Memory B cell (primary cell): ENCODE results near the gene WDR26.
"Not testable (repeated sequence)": the region's sequence is repeated elsewhere in the genome, so short reads cannot be mapped to it uniquely, and the experiment has no call there.

Source experiments
- ATAC-seq: fragments of 150-1000 bp; cut with Tn5 transposase; 2 replicates; pipeline ENCODE4 v1.10.0; 2021; ENCODE audit warnings: low read depth, mild to moderate bottlenecking, moderate library complexity
- DNase-seq, 2 donors: peaks; one replicate each; pipeline ENCODE4 v3.0.0; 2022; ENCODE audit warnings: low spot score in 2 of 2
- H3K27ac Mint-ChIP-seq: one replicate; pipeline ENCODE4 v1.8.0; 2022; ENCODE audit warnings: mild to moderate bottlenecking, moderate library complexity, mixed read lengths
- H3K27me3 Mint-ChIP-seq: one replicate; pipeline ENCODE4 v1.8.0; 2022; ENCODE audit warnings: mixed read lengths
- H3K36me3 Mint-ChIP-seq: one replicate; pipeline ENCODE4 v1.8.0; 2022; ENCODE audit warnings: mild to moderate bottlenecking, mixed read lengths
- H3K4me1 Mint-ChIP-seq: one replicate; pipeline ENCODE4 v1.8.0; 2022; ENCODE audit warnings: mixed read lengths
- H3K4me3 Mint-ChIP-seq: one replicate; pipeline ENCODE4 v1.8.0; 2022; ENCODE audit warnings: mild to moderate bottlenecking, moderate library complexity, mixed read lengths
- H3K9me3 Mint-ChIP-seq: one replicate; pipeline ENCODE4 v1.8.0; 2022; ENCODE audit warnings: mixed read lengths

Gene WDR26

GRCh38 chr1:224434691-224435317, at the start of gene WDR26:
WDR26 (minus strand) TSS chr1:224434797.
- H3K27me3 Mint-ChIP-seq: no peaks in the 10 kb centered on the region
- peaks cover 37% of the 10 kb centered on the region for H3K4me1 Mint-ChIP-seq
- H3K36me3 Mint-ChIP-seq: no peaks in the 10 kb centered on the region
- DNase-seq (peak; percentile 74 to 77), ATAC-seq (peak; percentile 85)
- H3K4me3 Mint-ChIP-seq: peak within 1 kb of the TSS; percentile 93
- no peaks in the 10 kb centered on the region for H3K9me3 Mint-ChIP-seq
- H3K27ac Mint-ChIP-seq: peak within 1 kb of the TSS; percentile 89

- not testable (repeated sequence) for H3K27ac Mint-ChIP-seq, H3K4me1 Mint-ChIP-seq, DNase-seq, H3K9me3 Mint-ChIP-seq, ATAC-seq, H3K4me3 Mint-ChIP-seq, H3K36me3 Mint-ChIP-seq, H3K27me3 Mint-ChIP-seq
Observed at GRCh38 chr1:224483206-224483605, 48.6 kb upstream of the WDR26 start.

GRCh38 chr1:224482619-224483018, 48.0 kb upstream of the WDR26 start:
- Mint-ChIP-seq H3K9me3 (peaks cover 9% of the 10 kb centered on the region), H3K4me3 (no peak overlapping the region), H3K36me3 (peaks cover 2% of the 10 kb centered on the region), H3K4me1 (no peaks in the 10 kb centered on the region), H3K27me3 (no peaks in the 10 kb centered on the region), H3K27ac (no peak overlapping the region)
- no peak for ATAC-seq
- DNase-seq: no peak

GRCh38 chr1:224481601-224482000, 47.0 kb upstream of the WDR26 start:
- H3K4me3 Mint-ChIP-seq: no peak overlapping the region
- no peak for DNase-seq
- H3K27ac Mint-ChIP-seq: no peak overlapping the region
- peaks cover 9% of the 10 kb centered on the region for H3K9me3 Mint-ChIP-seq
- H3K27me3 Mint-ChIP-seq: no peaks in the 10 kb centered on the region
- peaks cover 2% of the 10 kb centered on the region for H3K36me3 Mint-ChIP-seq
- H3K4me1 Mint-ChIP-seq: no peaks in the 10 kb centered on the region
- no peak for ATAC-seq

- DNase-seq, ATAC-seq, H3K27ac Mint-ChIP-seq, H3K9me3 Mint-ChIP-seq, H3K4me1 Mint-ChIP-seq, H3K36me3 Mint-ChIP-seq, H3K27me3 Mint-ChIP-seq, H3K4me3 Mint-ChIP-seq: not testable (repeated sequence)
Observed at GRCh38 chr1:224480888-224481459, 46.4 kb upstream of the WDR26 start.

- H3K27me3 Mint-ChIP-seq, DNase-seq, H3K27ac Mint-ChIP-seq, H3K9me3 Mint-ChIP-seq, H3K4me3 Mint-ChIP-seq, H3K36me3 Mint-ChIP-seq, ATAC-seq, H3K4me1 Mint-ChIP-seq: not testable (repeated sequence)
Observed at GRCh38 chr1:224480200-224480599, 45.6 kb upstream of the WDR26 start.

GRCh38 chr1:224472806-224473205, 38.2 kb upstream of the WDR26 start:
- Mint-ChIP-seq H3K27ac (no peak overlapping the region), H3K4me1 (no peaks in the 10 kb centered on the region), H3K36me3 (peaks cover 3% of the 10 kb centered on the region), H3K4me3 (no peak overlapping the region), H3K27me3 (peaks cover 2% of the 10 kb centered on the region), H3K9me3 (peaks cover 2% of the 10 kb centered on the region)
- DNase-seq: no peak
- no peak for ATAC-seq

GRCh38 chr1:224466154-224466553, 31.6 kb upstream of the WDR26 start:
- DNase-seq: no peak
- Mint-ChIP-seq H3K9me3 (no peaks in the 10 kb centered on the region), H3K36me3 (no peaks in the 10 kb centered on the region), H3K4me1 (peaks cover 3% of the 10 kb centered on the region), H3K27ac (no peak overlapping the region), H3K4me3 (no peak overlapping the region), H3K27me3 (no peaks in the 10 kb centered on the region)
- ATAC-seq: no peak

GRCh38 chr1:224459966-224460365, 25.4 kb upstream of the WDR26 start:
- ATAC-seq: no peak
- Mint-ChIP-seq H3K27me3 (no peaks in the 10 kb centered on the region), H3K36me3 (no peaks in the 10 kb centered on the region), H3K4me1 (peaks cover 9% of the 10 kb centered on the region), H3K9me3 (no peaks in the 10 kb centered on the region), H3K4me3 (no peak overlapping the region), H3K27ac (no peak overlapping the region)
- DNase-seq: no peak

GRCh38 chr1:224458996-224459395, 24.4 kb upstream of the WDR26 start:
- Mint-ChIP-seq H3K27me3 (no peaks in the 10 kb centered on the region), H3K27ac (no peak overlapping the region)

GRCh38 chr1:224458296-224458695, 23.7 kb upstream of the WDR26 start:
- peaks cover 9% of the 10 kb centered on the region for H3K4me1 Mint-ChIP-seq
- H3K27ac Mint-ChIP-seq: no peak overlapping the region
- no peaks in the 10 kb centered on the region for H3K9me3 Mint-ChIP-seq
- no peaks in the 10 kb centered on the region for H3K36me3 Mint-ChIP-seq
- H3K4me3 Mint-ChIP-seq: no peak overlapping the region
- no peak for ATAC-seq
- DNase-seq: no peak
- H3K27me3 Mint-ChIP-seq: no peaks in the 10 kb centered on the region

More at GRCh38 chr1:224458996-224459395, 24.4 kb upstream of the WDR26 start:
- Mint-ChIP-seq H3K4me1 (peaks cover 9% of the 10 kb centered on the region), H3K4me3 (no peak overlapping the region), H3K36me3 (no peaks in the 10 kb centered on the region), H3K9me3 (no peaks in the 10 kb centered on the region)
- ATAC-seq (no peak), DNase-seq (no peak)

GRCh38 chr1:224457782-224458144, 23.2 kb upstream of the WDR26 start:
- Mint-ChIP-seq H3K9me3 (no peaks in the 10 kb centered on the region), H3K27me3 (no peaks in the 10 kb centered on the region), H3K36me3 (no peaks in the 10 kb centered on the region), H3K4me1 (peaks cover 9% of the 10 kb centered on the region), H3K27ac (no peak overlapping the region), H3K4me3 (no peak overlapping the region)
- DNase-seq (no peak), ATAC-seq (no peak)

GRCh38 chr1:224456637-224456953, 22.0 kb upstream of the WDR26 start:
- Mint-ChIP-seq H3K4me1 (peaks cover 9% of the 10 kb centered on the region), H3K27me3 (no peaks in the 10 kb centered on the region), H3K9me3 (no peaks in the 10 kb centered on the region), H3K4me3 (peak overlapping the region; percentile 37), H3K27ac (no peak overlapping the region), H3K36me3 (no peaks in the 10 kb centered on the region)
- ATAC-seq (no peak), DNase-seq (no peak)

- no peak for ATAC-seq
- H3K27ac Mint-ChIP-seq: no peak overlapping the region
- peaks cover 14% of the 10 kb centered on the region for H3K4me1 Mint-ChIP-seq
- H3K9me3 Mint-ChIP-seq: no peaks in the 10 kb centered on the region
- no peak overlapping the region for H3K4me3 Mint-ChIP-seq
- no peaks in the 10 kb centered on the region for H3K27me3 Mint-ChIP-seq
- no peak for DNase-seq
- H3K36me3 Mint-ChIP-seq: no peaks in the 10 kb centered on the region
Observed at GRCh38 chr1:224454402-224455055, 19.9 kb upstream of the WDR26 start.
